MM.1S (cell line): Measurements from ENCODE around the gene KSR2.

ENCODE experiments used
- CTCF ChIP-seq: fragments of 300-600 bp; sonication (generic); IDR thresholded peaks from 2 replicates; pipeline ENCODE4 v1.5.1; 2016; ENCODE audit warnings: antibody characterized with exemption, low read length, mixed read lengths
- EZH2 ChIP-seq: fragments of 300-600 bp; sonication (generic); optimal IDR thresholded peaks from 2 replicates; pipeline ENCODE3; 2017; ENCODE audit warnings: low read depth, mild to moderate bottlenecking, antibody characterized with exemption, low read length, mixed read lengths

GRCh38 chr12:117456076-117456475 lies 512.7 kb downstream of the KSR2 start:
- TF ChIP-seq EZH2 (no peak), CTCF (no peak)
